OCI-LY3 (cell line): ENCODE data around the gene LDB3.

Experiments
- H2AFZ ChIP-seq: fragments of 200-600, 300-600 bp; shearing (Covaris generic); 2 replicates; pipeline ENCODE4 v1.6.0; 2014; ENCODE audit warnings: antibody characterized with exemption, low read depth, low read length
- H3K27ac ChIP-seq: fragments of 200-600, 300-600 bp; sonication (generic); 2 replicates; pipeline ENCODE4 v1.5.1; 2014; ENCODE audit warnings: mild to moderate bottlenecking, low read length, moderate library complexity, mixed read lengths
- H3K27me3 ChIP-seq: fragments of 200-600, 300-600 bp; sonication (generic); 2 replicates; pipeline ENCODE4 v1.6.1; 2014; ENCODE audit warnings: low read depth, low read length, mixed read lengths
- H3K36me3 ChIP-seq: fragments of 200-600, 300-600 bp; sonication (generic); replicated peaks from 2 replicates; pipeline ENCODE3; 2014; ENCODE audit warnings: low read depth, low read length, mixed read lengths
- H3K4me1 ChIP-seq: fragments of 300-600, 200-600 bp; sonication (generic); 2 replicates; pipeline ENCODE4 v1.6.1; 2014; ENCODE audit warnings: low read length, mixed read lengths
- H3K4me2 ChIP-seq: fragments of 200-600, 300-600 bp; sonication (generic); 2 replicates; pipeline ENCODE4 v1.6.1; 2014; ENCODE audit warnings: low read length, mixed read lengths
- H3K4me3 ChIP-seq: fragments of 300-600, 200-600 bp; sonication (generic); 2 replicates; pipeline ENCODE4 v1.5.1; 2014; ENCODE audit warnings: antibody characterized with exemption, mild to moderate bottlenecking, low read length, moderate library complexity
- H3K79me2 ChIP-seq: fragments of 300-600, 200-600 bp; shearing (Covaris generic); 2 replicates; pipeline ENCODE4 v1.6.1; 2014; ENCODE audit warnings: mild to moderate bottlenecking, low read length, mixed read lengths
- H3K9ac ChIP-seq: fragments of 300-600, 200-600 bp; shearing (Covaris generic); 2 replicates; pipeline ENCODE4 v1.6.0; 2014; ENCODE audit warnings: mild to moderate bottlenecking, low read length, moderate library complexity
- H3K9me3 ChIP-seq: fragments of 200-600, 300-600 bp; shearing (Covaris generic); 2 replicates; pipeline ENCODE4 v1.6.1; 2014; ENCODE audit warnings: low read length, mixed read lengths; ENCODE audit not compliant: insufficient read depth
- H4K20me1 ChIP-seq: fragments of 200-600, 300-600 bp; sonication (generic); 2 replicates; pipeline ENCODE4 v1.6.1; 2016; ENCODE audit warnings: low read length, mixed read lengths; ENCODE audit not compliant: insufficient read depth
- EZH2phosphoT487 ChIP-seq: fragments of 200-600 bp; shearing (Covaris generic); IDR thresholded peaks from 2 replicates; pipeline ENCODE4 v1.6.1; 2018; ENCODE audit warnings: antibody characterized with exemption, mixed run types, low read depth
- TF ChIP-seq, protein P1 (sequence below): fragments of 200-600, 300-600 bp; sonication (generic); IDR thresholded peaks from 2 replicates; pipeline ENCODE4 v1.5.1; 2014; ENCODE audit warnings: antibody characterized with exemption, low read length, low read depth

LDB3 gene

DNA sequence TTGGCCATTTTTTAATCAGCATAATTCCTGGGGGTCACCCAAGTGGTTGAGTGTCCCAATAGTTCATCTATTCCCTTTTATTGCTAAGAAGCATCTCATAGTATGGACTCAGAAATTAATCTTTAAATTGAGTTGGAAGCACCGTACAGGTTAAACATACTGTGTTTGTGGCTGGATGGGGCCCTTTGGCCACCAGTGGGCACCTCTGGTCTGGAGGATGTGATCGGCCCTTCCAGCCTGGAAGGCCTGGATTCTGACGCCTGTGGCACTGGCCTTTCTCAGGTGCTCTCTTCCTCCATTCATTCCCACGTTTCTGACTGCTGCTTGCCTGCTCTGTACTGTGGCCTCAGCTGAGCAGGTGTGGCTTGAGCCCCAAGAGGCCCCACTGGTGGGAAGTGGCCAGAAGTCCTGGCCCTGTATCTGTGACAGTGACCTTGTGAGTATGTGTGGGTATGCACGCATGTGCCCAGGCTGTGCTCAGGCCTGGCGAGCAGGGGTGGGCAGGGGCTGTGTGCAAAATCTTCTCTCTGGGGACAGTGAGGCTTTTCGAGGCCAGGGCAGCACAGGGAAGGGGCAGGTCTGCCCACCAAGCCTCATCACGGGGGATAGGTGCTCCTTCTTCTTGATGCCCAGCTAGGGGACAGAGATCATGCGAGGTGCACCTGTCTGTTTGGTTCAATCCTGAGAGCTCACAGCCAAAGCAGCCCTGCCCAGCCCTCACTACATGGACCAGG lies 30.1 kb downstream of the LDB3 start:
- no peak for TF ChIP-seq EZH2phosphoT487
- TF ChIP-seq, protein P1, sequence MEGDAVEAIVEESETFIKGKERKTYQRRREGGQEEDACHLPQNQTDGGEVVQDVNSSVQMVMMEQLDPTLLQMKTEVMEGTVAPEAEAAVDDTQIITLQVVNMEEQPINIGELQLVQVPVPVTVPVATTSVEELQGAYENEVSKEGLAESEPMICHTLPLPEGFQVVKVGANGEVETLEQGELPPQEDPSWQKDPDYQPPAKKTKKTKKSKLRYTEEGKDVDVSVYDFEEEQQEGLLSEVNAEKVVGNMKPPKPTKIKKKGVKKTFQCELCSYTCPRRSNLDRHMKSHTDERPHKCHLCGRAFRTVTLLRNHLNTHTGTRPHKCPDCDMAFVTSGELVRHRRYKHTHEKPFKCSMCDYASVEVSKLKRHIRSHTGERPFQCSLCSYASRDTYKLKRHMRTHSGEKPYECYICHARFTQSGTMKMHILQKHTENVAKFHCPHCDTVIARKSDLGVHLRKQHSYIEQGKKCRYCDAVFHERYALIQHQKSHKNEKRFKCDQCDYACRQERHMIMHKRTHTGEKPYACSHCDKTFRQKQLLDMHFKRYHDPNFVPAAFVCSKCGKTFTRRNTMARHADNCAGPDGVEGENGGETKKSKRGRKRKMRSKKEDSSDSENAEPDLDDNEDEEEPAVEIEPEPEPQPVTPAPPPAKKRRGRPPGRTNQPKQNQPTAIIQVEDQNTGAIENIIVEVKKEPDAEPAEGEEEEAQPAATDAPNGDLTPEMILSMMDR, result no peak
- Histone ChIP-seq H3K4me2 (no peak overlapping the region), H2AFZ (no peak overlapping the region), H3K9me3 (no peaks in the 10 kb centered on the region), H3K36me3 (no peaks in the 10 kb centered on the region), H3K9ac (no peak overlapping the region), H3K4me3 (no peak overlapping the region), H3K4me1 (no peaks in the 10 kb centered on the region), H4K20me1 (no peaks in the 10 kb centered on the region), H3K79me2 (no peaks in the 10 kb centered on the region), H3K27me3 (no peaks in the 10 kb centered on the region), H3K27ac (no peak overlapping the region)

DNA sequence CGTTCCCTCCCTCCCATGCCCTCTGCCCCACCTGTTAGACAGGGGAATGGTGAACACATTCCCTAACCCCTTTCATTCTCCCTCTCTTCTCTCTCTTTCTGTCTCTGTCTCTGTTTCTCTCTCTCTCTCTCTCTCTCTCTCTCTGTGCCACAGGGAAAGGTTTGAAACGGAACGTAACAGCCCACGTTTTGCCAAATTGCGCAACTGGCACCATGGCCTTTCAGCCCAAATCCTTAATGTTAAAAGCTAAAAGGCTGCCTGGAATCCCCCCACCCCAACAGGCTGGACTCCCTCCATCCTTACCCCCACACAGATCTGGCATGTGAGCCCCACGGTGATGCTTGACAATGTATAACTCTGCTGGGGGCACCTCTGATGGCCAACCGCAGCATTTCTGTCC lies 30.8 kb downstream of the LDB3 start:
- Histone ChIP-seq H3K27me3 (no peaks in the 10 kb centered on the region), H3K36me3 (no peaks in the 10 kb centered on the region), H3K4me3 (no peak overlapping the region), H2AFZ (no peak overlapping the region), H3K79me2 (no peaks in the 10 kb centered on the region), H3K9me3 (no peaks in the 10 kb centered on the region), H3K4me1 (no peaks in the 10 kb centered on the region), H3K27ac (no peak overlapping the region), H3K4me2 (no peak overlapping the region), H4K20me1 (no peaks in the 10 kb centered on the region), H3K9ac (no peak overlapping the region)
- TF ChIP-seq EZH2phosphoT487, result no peak
- TF ChIP-seq, protein P1, result no peak

DNA sequence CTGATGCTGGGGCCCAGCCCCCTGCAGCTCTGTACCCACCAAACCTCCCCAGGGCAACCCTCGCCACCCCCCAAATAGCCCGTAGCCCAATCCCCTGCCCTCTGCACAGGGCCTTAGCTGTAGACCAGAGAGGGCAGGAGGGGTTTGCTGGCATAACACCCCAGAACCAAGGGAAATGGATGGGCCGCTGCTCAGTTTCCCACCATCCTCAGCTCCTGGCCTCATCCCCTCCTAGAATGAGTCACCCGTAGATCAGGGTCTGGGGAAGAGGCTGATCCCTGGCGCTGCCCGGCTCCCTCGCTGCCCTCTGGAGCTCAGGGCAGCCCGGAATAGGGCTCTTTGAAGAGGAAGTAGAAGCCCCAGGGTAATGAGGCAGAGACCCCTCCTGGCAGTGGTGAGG lies 31.2 kb downstream of the LDB3 start:
- Histone ChIP-seq H3K9ac (no peak overlapping the region), H3K36me3 (no peaks in the 10 kb centered on the region), H3K4me2 (no peak overlapping the region), H3K27me3 (no peaks in the 10 kb centered on the region), H3K4me1 (no peaks in the 10 kb centered on the region), H3K4me3 (no peak overlapping the region), H3K27ac (no peak overlapping the region), H4K20me1 (no peaks in the 10 kb centered on the region), H3K79me2 (no peaks in the 10 kb centered on the region), H2AFZ (no peak overlapping the region), H3K9me3 (no peaks in the 10 kb centered on the region)
- no peak for TF ChIP-seq EZH2phosphoT487
- TF ChIP-seq, protein P1, result no peak

DNA sequence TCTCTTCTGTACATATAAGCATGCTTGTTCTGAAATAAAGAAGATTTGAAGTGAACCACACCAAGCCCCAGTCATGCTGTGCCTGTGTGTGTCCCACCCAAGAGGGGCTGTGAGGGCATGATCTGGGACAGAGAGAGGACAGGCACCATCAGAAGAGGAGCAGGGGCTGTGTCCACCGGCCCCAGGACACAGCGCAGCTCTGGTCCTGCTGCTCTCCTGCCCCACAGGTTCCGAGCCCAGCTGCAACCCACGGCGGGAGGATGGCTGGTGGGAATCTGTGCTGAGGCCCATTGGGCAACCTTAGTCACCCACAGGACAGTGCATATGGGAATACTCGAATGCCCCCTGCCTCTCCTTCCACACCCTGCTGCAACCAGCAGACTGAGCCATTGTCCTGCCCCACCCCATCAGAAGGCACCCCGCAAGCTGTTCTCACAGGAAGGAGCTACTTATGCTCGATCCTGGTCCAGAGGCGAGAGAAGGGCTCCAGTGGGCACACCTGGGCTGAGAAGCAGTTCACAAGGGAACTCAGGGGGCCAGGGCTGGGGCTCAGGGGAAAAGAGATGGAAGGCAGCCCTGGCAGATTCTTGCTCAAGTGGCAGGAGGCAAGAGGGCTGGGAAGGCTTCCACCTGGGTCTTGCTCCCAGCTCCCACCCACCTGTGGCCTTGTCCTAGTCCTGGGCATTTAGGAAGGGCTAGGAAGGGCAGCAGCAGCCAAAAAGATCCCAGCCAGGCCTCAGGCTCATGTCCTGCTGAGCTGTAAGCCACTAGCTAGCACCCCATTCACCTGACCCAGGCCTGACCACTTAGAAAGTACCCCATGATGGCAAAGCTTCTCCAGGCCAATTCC lies 31.9 kb downstream of the LDB3 start:
- no peak overlapping the region for H3K9ac ChIP-seq
- no peaks in the 10 kb centered on the region for H3K4me1 ChIP-seq
- H3K27ac ChIP-seq, result no peak overlapping the region
- no peak overlapping the region for H3K4me2 ChIP-seq
- no peaks in the 10 kb centered on the region for H4K20me1 ChIP-seq
- no peak overlapping the region for H2AFZ ChIP-seq
- no peaks in the 10 kb centered on the region for H3K36me3 ChIP-seq
- H3K9me3 ChIP-seq, result no peaks in the 10 kb centered on the region
- no peak overlapping the region for H3K4me3 ChIP-seq
- no peaks in the 10 kb centered on the region for H3K79me2 ChIP-seq
- TF ChIP-seq, protein P1, result no peak
- no peak for TF ChIP-seq EZH2phosphoT487
- no peaks in the 10 kb centered on the region for H3K27me3 ChIP-seq
